Measurements from ENCODE around the gene DIDO1. TPM values are rescaled to one million over a fixed set of nuclear protein-coding genes. Genes with fewer than 3 reads are reported as not detected.

DIDO1 gene
- total RNA-seq, 1 donor from 2014 or later: 41.6 TPM

- no peaks in the 10 kb centered on the region for H3K9me3 Mint-ChIP-seq (ENCODE audit: low read depth)
- H3K36me3 Mint-ChIP-seq (ENCODE audit: low read depth): no peaks in the 10 kb centered on the region
- no peak overlapping the region for H3K27ac Mint-ChIP-seq (ENCODE audit: unreplicated experiment)
- H3K27me3 Mint-ChIP-seq (ENCODE audit: low read depth): no peaks in the 10 kb centered on the region
- DNase-seq (ENCODE audit: low spot score): no peak
- H3K4me3 Mint-ChIP-seq (ENCODE audit: unreplicated experiment): no peak overlapping the region
- TF ChIP-seq, protein P1, sequence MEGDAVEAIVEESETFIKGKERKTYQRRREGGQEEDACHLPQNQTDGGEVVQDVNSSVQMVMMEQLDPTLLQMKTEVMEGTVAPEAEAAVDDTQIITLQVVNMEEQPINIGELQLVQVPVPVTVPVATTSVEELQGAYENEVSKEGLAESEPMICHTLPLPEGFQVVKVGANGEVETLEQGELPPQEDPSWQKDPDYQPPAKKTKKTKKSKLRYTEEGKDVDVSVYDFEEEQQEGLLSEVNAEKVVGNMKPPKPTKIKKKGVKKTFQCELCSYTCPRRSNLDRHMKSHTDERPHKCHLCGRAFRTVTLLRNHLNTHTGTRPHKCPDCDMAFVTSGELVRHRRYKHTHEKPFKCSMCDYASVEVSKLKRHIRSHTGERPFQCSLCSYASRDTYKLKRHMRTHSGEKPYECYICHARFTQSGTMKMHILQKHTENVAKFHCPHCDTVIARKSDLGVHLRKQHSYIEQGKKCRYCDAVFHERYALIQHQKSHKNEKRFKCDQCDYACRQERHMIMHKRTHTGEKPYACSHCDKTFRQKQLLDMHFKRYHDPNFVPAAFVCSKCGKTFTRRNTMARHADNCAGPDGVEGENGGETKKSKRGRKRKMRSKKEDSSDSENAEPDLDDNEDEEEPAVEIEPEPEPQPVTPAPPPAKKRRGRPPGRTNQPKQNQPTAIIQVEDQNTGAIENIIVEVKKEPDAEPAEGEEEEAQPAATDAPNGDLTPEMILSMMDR (IDR thresholded peaks at IDR 0.05): no peak
- peaks cover 27% of the 10 kb centered on the region for H3K4me1 Mint-ChIP-seq (ENCODE audit: low read depth)
Observed at GRCh38 chr20:62935204-62935967, 9.1 kb upstream of the DIDO1 start.

DNA sequence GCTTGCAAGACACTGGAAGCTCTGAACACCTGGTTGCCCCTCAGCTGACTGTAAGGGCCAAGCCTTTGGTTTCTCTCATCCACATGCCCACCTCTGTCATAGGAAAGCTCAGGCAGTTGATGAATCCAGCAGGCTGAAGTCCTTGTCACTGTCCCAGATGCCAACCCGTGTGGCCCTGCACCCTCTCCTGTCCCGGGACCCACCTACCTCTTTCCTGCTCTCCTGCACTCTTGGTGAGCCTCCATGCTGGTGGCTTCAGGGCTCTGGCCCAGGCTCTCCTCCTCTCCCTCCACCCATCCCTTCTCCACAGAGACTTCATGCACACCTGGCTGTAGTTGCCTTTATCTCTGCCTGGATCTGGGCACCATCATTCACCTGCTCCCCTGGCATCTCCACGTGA, 7.7 kb upstream of the DIDO1 start:
- peaks cover 25% of the 10 kb centered on the region for H3K4me1 Mint-ChIP-seq (ENCODE audit: low read depth)
- no peak overlapping the region for H3K27ac Mint-ChIP-seq (ENCODE audit: unreplicated experiment)
- H3K36me3 Mint-ChIP-seq (ENCODE audit: low read depth): no peaks in the 10 kb centered on the region
- DNase-seq (ENCODE audit: low spot score): no peak
- H3K4me3 Mint-ChIP-seq (ENCODE audit: unreplicated experiment): no peak overlapping the region
- H3K27me3 Mint-ChIP-seq (ENCODE audit: low read depth): no peaks in the 10 kb centered on the region
- no peaks in the 10 kb centered on the region for H3K9me3 Mint-ChIP-seq (ENCODE audit: low read depth)
- TF ChIP-seq, protein P1 (IDR thresholded peaks at IDR 0.05): no peak

GRCh38 chr20:62931464-62931863, 5.2 kb upstream of the DIDO1 start:
- TF ChIP-seq, protein P1 (IDR thresholded peaks at IDR 0.05): no peak
- Mint-ChIP-seq H3K4me3 (ENCODE audit: unreplicated experiment) (no peak overlapping the region), H3K27me3 (ENCODE audit: low read depth) (no peaks in the 10 kb centered on the region), H3K36me3 (ENCODE audit: low read depth) (no peaks in the 10 kb centered on the region), H3K27ac (ENCODE audit: unreplicated experiment) (no peak overlapping the region), H3K4me1 (ENCODE audit: low read depth) (peaks cover 34% of the 10 kb centered on the region), H3K9me3 (ENCODE audit: low read depth) (no peaks in the 10 kb centered on the region)
- DNase-seq (ENCODE audit: low spot score): no peak

DNA sequence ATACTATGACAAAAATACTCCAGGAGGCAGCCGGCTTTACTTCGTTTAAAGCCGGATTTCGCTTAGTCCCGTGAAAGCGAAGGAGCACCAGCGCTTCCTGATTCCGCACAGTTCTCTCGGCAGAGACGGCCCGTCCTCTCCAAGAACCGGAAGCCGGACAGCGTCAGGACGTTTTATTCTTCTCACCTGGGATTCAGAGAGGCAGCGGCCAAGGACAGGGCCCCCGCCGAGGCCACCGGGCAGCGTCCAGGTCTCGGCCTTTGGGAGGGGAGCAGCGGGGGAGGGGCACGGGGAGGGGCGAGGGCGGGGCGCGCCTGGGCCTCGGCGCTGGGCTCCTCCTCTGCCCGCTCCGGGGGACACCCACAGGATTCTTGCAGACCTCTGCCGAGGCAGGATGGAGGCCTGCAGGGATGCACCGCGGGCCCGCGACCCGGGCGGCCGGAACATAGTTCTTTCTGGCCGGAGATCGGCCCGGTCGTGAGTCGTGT, 2.8 kb upstream of the DIDO1 start:
- Mint-ChIP-seq H3K4me1 (ENCODE audit: low read depth) (peaks cover 46% of the 10 kb centered on the region), H3K9me3 (ENCODE audit: low read depth) (no peaks in the 10 kb centered on the region), H3K27ac (ENCODE audit: unreplicated experiment) (peak overlapping the region; percentile 93), H3K4me3 (ENCODE audit: unreplicated experiment) (peak overlapping the region; percentile 77), H3K36me3 (ENCODE audit: low read depth) (no peaks in the 10 kb centered on the region), H3K27me3 (ENCODE audit: low read depth) (no peaks in the 10 kb centered on the region)
- TF ChIP-seq, protein P1 (IDR thresholded peaks at IDR 0.05): peak; percentile 21
- no peak for DNase-seq (ENCODE audit: low spot score)

- DNase-seq (ENCODE audit: low spot score): no peak
- H3K27ac Mint-ChIP-seq (ENCODE audit: unreplicated experiment): peak overlapping the region; percentile 93
- H3K4me3 Mint-ChIP-seq (ENCODE audit: unreplicated experiment): peak overlapping the region; percentile 77
- TF ChIP-seq, protein P1 (IDR thresholded peaks at IDR 0.05): no peak
- H3K36me3 Mint-ChIP-seq (ENCODE audit: low read depth): no peaks in the 10 kb centered on the region
- no peaks in the 10 kb centered on the region for H3K27me3 Mint-ChIP-seq (ENCODE audit: low read depth)
- peaks cover 53% of the 10 kb centered on the region for H3K4me1 Mint-ChIP-seq (ENCODE audit: low read depth)
- H3K9me3 Mint-ChIP-seq (ENCODE audit: low read depth): no peaks in the 10 kb centered on the region
Observed at GRCh38 chr20:62928246-62928939, 2.1 kb upstream of the DIDO1 start.

All from chondrocyte (in vitro differentiated cells).